ENCODE data around the gene CA7. TPM values are rescaled to one million over a fixed set of nuclear protein-coding genes. Genes with fewer than 3 reads are reported as not detected.
"Not testable (repeated sequence)": the region's sequence is repeated elsewhere in the genome, so short reads cannot be mapped to it uniquely, and the experiment has no call there.

CA7 gene
- total RNA-seq, 1 donor from 2014 or later = not detected

DNA sequence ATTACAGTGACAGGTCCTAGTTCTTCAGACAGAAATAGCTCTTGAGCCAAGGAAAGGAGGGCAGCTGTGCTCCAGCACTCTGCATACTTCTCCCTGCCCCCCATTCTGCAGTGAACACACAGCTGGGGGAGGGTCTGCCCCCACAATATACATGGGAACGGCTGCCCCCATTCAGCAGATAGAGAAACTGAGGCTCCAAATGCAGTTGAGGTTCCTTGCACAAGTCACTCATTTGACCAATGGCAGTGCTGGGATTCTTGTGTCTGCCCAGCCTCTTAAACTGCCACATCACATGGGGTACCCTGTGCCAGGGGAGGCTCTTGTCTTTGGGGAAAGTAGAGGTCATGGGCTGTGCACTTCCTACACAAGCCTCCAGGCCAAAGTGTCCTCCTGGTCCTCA is 25.2 kb downstream of the CA7 start:
- no peak overlapping the region for H3K4me3 ChIP-seq
- peaks cover 11% of the 10 kb centered on the region for H3K4me1 ChIP-seq
- no peaks in the 10 kb centered on the region for H3K27me3 ChIP-seq
- no peak for DNase-seq
- H3K27ac ChIP-seq = no peak overlapping the region
- no peaks in the 10 kb centered on the region for H3K9me3 ChIP-seq
- no peak for ATAC-seq
- TF ChIP-seq CTCF (IDR thresholded peaks at IDR 0.05) = no peak
- H3K36me3 ChIP-seq = no peaks in the 10 kb centered on the region
- intact Hi-C loops (cut with DNase I) = no loop called here

DNA sequence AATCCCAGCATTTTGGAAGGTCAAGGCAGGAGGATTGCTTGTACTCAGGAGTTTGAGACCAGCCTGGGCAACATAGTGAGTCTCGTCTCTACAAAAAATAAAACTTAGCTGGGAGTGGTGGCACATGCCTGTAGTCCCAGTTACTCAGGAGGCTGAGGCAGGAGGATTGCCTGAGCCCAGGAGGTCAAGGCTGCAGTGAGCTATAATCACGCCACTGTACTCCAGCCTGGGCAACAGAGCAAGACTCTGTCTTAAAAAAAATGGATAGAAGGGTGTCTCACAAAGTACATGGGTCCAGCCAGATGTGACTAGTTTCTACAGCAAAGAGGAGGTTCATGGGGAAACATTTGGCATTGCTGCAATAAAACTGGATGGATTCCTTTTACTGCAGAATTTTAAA is 27.1 kb downstream of the CA7 start:
- intact Hi-C loops (cut with DNase I); H3K4me3 ChIP-seq; H3K27ac ChIP-seq; H3K9me3 ChIP-seq; H3K27me3 ChIP-seq; ATAC-seq; H3K36me3 ChIP-seq; DNase-seq: not testable (repeated sequence)
- H3K4me1 ChIP-seq = peaks cover 15% of the 10 kb centered on the region

DNA sequence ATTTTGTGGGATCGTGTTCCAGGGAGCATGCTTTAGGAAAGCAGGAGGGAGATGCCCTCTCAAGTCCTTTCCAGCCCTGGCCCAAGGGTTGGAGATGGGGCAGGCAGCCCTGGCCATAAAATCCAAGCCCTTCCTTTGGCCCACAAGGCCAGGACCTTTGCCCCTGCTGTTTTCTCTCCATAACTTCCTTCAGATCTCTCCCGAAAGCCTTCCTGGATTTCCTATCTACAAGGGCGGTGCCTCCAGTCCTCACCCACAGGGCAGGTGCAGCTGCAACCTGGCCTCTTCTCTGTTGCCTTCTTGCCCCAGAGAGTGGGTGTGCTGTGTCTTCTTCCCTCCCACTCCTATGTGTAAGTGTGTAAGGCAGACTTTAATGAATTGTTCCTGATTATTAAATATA is 27.6 kb downstream of the CA7 start:
- intact Hi-C loops (cut with DNase I) = no loop called here
- no peak for DNase-seq
- Histone ChIP-seq H3K27ac (no peak overlapping the region), H3K4me1 (peaks cover 15% of the 10 kb centered on the region), H3K27me3 (no peaks in the 10 kb centered on the region), H3K36me3 (no peaks in the 10 kb centered on the region), H3K4me3 (no peak overlapping the region), H3K9me3 (no peaks in the 10 kb centered on the region)
- TF ChIP-seq CTCF (IDR thresholded peaks at IDR 0.05) = no peak
- no peak for ATAC-seq

GRCh38 chr16:66872559-66872942 is 28.3 kb downstream of the CA7 start:
- intact Hi-C loops (cut with DNase I) = no loop called here
- Histone ChIP-seq H3K36me3 (no peaks in the 10 kb centered on the region), H3K4me1 (peaks cover 15% of the 10 kb centered on the region), H3K27ac (peak overlapping the region; percentile 55), H3K9me3 (no peaks in the 10 kb centered on the region), H3K27me3 (no peaks in the 10 kb centered on the region), H3K4me3 (peak overlapping the region; percentile 47)
- DNase-seq = no peak
- TF ChIP-seq CTCF (IDR thresholded peaks at IDR 0.05) = no peak
- no peak for ATAC-seq

DNA sequence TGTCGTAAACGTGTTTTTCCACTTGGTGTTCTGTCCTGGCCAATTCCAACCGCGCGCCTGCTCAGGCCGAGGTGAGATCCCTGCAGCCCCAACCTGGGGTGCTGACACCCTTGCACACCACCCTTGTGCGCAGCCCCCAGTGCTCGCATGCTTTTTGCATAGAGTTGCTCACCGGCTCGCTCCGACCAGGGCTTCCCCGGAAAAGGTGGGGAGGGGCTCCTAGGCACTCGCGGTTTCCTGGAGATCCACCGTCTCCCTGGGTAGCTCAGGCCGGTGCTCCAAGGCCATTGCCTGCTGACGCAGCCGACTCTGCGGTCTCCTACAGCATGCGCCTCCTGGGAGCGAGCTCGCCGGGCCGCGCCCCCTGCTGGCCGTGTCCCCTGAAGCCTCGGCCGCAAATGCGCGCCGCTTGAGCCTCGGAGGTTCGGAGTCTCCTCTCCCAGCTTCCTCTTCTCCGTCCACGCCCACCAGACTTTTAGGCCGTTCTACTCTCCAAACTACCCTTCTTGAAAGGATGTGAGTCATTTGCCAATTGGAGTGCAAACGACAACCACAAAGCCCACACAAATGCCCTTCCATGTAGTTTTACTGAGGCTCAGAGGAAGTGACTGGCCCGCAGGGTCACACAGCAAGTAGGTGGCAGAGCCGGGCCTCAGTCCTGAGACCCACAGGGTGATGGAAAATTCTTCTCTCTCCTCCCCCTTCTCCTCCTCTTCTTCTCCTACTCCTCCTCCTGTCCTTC is 28.9 kb downstream of the CA7 start:
- TF ChIP-seq CTCF (IDR thresholded peaks at IDR 0.05) = peak; percentile 96
- Histone ChIP-seq H3K36me3 (no peaks in the 10 kb centered on the region), H3K4me3 (peak overlapping the region; percentile 47), H3K4me1 (peaks cover 15% of the 10 kb centered on the region), H3K27ac (peak overlapping the region; percentile 55), H3K27me3 (no peaks in the 10 kb centered on the region), H3K9me3 (no peaks in the 10 kb centered on the region)
- ATAC-seq (peak; percentile 99), DNase-seq (peak; percentile 96)
- intact Hi-C loops (cut with DNase I) = no loop called here

- no peak for ATAC-seq
- no peak overlapping the region for H3K27ac ChIP-seq
- intact Hi-C loops (cut with DNase I) = no loop called here
- TF ChIP-seq CTCF (IDR thresholded peaks at IDR 0.05) = no peak
- H3K27me3 ChIP-seq = no peaks in the 10 kb centered on the region
- no peaks in the 10 kb centered on the region for H3K9me3 ChIP-seq
- no peaks in the 10 kb centered on the region for H3K36me3 ChIP-seq
- H3K4me3 ChIP-seq = no peak overlapping the region
- no peak for DNase-seq
- H3K4me1 ChIP-seq = peaks cover 15% of the 10 kb centered on the region
These were observed 29.5 kb downstream of the CA7 start for GRCh38 chr16:66873685-66874055.
